EH (cell line): ENCODE measurements around the gene PRR33.

Experiments used
- DNase-seq: peaks from one replicate; pipeline ENCODE4 v3.0.0-alpha.2; 2015; ENCODE audit warnings: low read depth

Gene PRR33

GRCh38 chr11:1862588-1863351, 28.9 kb downstream of the PRR33 start:
- DNase-seq: peak; percentile 30

- DNase-seq: no peak
Observed at GRCh38 chr11:1861435-1862411, 30.0 kb downstream of the PRR33 start.

GRCh38 chr11:1860108-1860507, 31.6 kb downstream of the PRR33 start:
- DNase-seq: no peak

GRCh38 chr11:1859004-1859403, 32.7 kb downstream of the PRR33 start:
- no peak for DNase-seq

- no peak for DNase-seq
Observed at GRCh38 chr11:1858576-1858975, 33.1 kb downstream of the PRR33 start.

- DNase-seq: no peak
Observed at GRCh38 chr11:1858154-1858553, 33.5 kb downstream of the PRR33 start.

GRCh38 chr11:1857064-1857463, 34.6 kb downstream of the PRR33 start:
- no peak for DNase-seq

GRCh38 chr11:1856306-1857005, 35.2 kb downstream of the PRR33 start:
- DNase-seq: no peak

GRCh38 chr11:1855886-1856265, 35.8 kb downstream of the PRR33 start:
- DNase-seq: no peak

- no peak for DNase-seq
Observed at GRCh38 chr11:1854949-1855885, 36.5 kb downstream of the PRR33 start.

- DNase-seq: no peak
Observed at GRCh38 chr11:1854132-1854948, 37.4 kb downstream of the PRR33 start.

- no peak for DNase-seq
Observed at GRCh38 chr11:1853376-1854131, 38.1 kb downstream of the PRR33 start.

- no peak for DNase-seq
Observed at GRCh38 chr11:1852877-1853276, 38.8 kb downstream of the PRR33 start, which contains the start of gene LSP1. TSS of gene LSP1 (plus strand) at chr11:1853084. CDS start at chr11:1853145, 61 bp downstream.

GRCh38 chr11:1852271-1852876, 39.3 kb downstream of the PRR33 start:
- DNase-seq: no peak

GRCh38 chr11:1851468-1852180, 40.1 kb downstream of the PRR33 start:
- DNase-seq: no peak

GRCh38 chr11:1848640-1849430, 42.9 kb downstream of the PRR33 start:
- DNase-seq: no peak

- no peak for DNase-seq
Observed at GRCh38 chr11:1847926-1848639, 43.6 kb downstream of the PRR33 start.
